ENCODE results near the gene FAM228A. TPM values are rescaled to one million over a fixed set of nuclear protein-coding genes. Genes with fewer than 3 reads are reported as not detected.

The FAM228A gene
- total and polyA plus RNA-seq, 2 of the 4 experiments (the other 2 are of a cell fraction), result not detected

DNA sequence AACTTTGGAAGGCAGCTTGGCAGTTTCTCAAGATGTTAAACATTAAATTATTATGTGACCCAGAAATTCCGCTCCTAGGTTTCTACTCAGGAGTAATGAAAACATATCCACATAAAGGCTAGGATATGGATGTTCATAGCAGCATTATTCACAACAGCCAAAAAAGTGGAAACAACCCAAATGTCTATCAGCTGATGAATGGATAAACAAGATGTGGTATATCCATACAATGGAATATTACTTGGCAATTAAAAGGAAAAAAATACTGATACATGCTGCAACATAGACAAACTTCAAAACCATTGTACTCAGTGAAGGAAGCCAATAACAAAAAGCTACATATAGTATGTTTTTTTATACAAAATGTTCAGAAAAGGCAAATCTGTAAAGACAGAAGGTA is 12.4 kb upstream of the FAM228A start:
- H3K79me1 ChIP-seq (ENCODE audit: low read depth in 1 of 2, low read length in 2 of 2), result no peaks in the 10 kb centered on the region
- no peak overlapping the region for H4K5ac ChIP-seq (ENCODE audit: low read depth, low read length)
- H3K4me2 ChIP-seq (ENCODE audit: low read depth, low read length), result no peak overlapping the region
- dilution Hi-C loops (cut with HindIII; ENCODE audit: low sequenced_read_pairs, unreplicated experiment), result no loop called here
- TF ChIP-seq MAZ (IDR thresholded peaks at IDR 0.05; ENCODE audit: borderline replicate concordance, low read depth, low read length), result no peak
- TF ChIP-seq FOS (IDR thresholded peaks at IDR 0.05; ENCODE audit: low read depth, low read length), result no peak
- TF ChIP-seq RAD21 (IDR thresholded peaks at IDR 0.05; ENCODE audit: low read length), result no peak
- TF ChIP-seq CHD1 (IDR thresholded peaks at IDR 0.05; ENCODE audit: low read depth, low read length), result no peak
- no peak overlapping the region for H3K4me3 ChIP-seq (ENCODE audit: insufficient read depth, low read depth, low read length)
- no peak overlapping the region for H3K4ac ChIP-seq (ENCODE audit: low read depth, low read length)
- ATAC-seq (ENCODE audit: low read depth) (no peak), DNase-seq (no peak)
- H3K23ac ChIP-seq (ENCODE audit: low read depth, low read length), result no peak overlapping the region
- no peak overlapping the region for H2AFZ ChIP-seq (replicated peaks; ENCODE audit: low read length, poor library complexity)
- ChIA-PET POLR2A (ENCODE audit: unreplicated experiment) (no interaction called here), CTCF (no interaction called here)
- H3K27me3 ChIP-seq (ENCODE audit: control insufficient read depth, insufficient read depth, low read length), result no peaks in the 10 kb centered on the region; the same call in 1 of the 2 replicates
- H3K9me1 ChIP-seq (ENCODE audit: insufficient read depth, low read length), result no peaks in the 10 kb centered on the region; the same call in 1 of the 2 replicates
- H2AK9ac ChIP-seq (replicated peaks; ENCODE audit: low read depth, low read length, poor library complexity), result no peak overlapping the region
- H3K56ac ChIP-seq (ENCODE audit: extremely low read depth, insufficient read depth, low read length), result no peak overlapping the region
- no peak overlapping the region for H3K9ac ChIP-seq (ENCODE audit: low read depth, low read length)
- intact Hi-C loops (cut with micrococcal nuclease), result no loop called here
- in situ Hi-C loops (cut with MboI; ENCODE audit: low sequenced_read_pairs), result no loop called here
- H3K36me3 ChIP-seq (ENCODE audit: control insufficient read depth, insufficient read depth, low read length), result no peaks in the 10 kb centered on the region
- H3K4me1 ChIP-seq (ENCODE audit: control insufficient read depth, insufficient read depth, low read length), result no peaks in the 10 kb centered on the region
- no CpG with 5 or more reads among the region's 1 CpG for WGBS, 2 experiments (ENCODE audit: extremely low coverage in 2 of 2, insufficient read length in 1 of 2)
- H2BK15ac ChIP-seq (ENCODE audit: low read depth, low read length), result no peak overlapping the region
- no peak overlapping the region for H3K14ac ChIP-seq (replicated peaks; ENCODE audit: low read depth, low read length)
- H4K20me1 ChIP-seq (ENCODE audit: insufficient read depth, low read length), result no peaks in the 10 kb centered on the region
- no peak overlapping the region for H3K27ac ChIP-seq (ENCODE audit: insufficient read depth, low read length)
- no peak overlapping the region for H2AK5ac ChIP-seq (ENCODE audit: low read depth, low read length)
- H3K9me3 ChIP-seq (ENCODE audit: control insufficient read depth, insufficient read depth, low read length), result no peaks in the 10 kb centered on the region
- no TSS peak for BruUV-seq (replicated peaks)
- no peak overlapping the region for H4K91ac ChIP-seq (ENCODE audit: insufficient read depth, low read depth, low read length)
- no peak overlapping the region for H2BK120ac ChIP-seq (ENCODE audit: low read depth, low read length)
- H3K18ac ChIP-seq (ENCODE audit: low read depth, low read length), result no peak overlapping the region
- H2BK20ac ChIP-seq (ENCODE audit: low read depth, low read length), result no peak overlapping the region
- no peak overlapping the region for H2BK5ac ChIP-seq (ENCODE audit: low read depth, low read length, poor library complexity, severe bottlenecking)
- H4K8ac ChIP-seq (ENCODE audit: low read depth in 2 of 2, low read length in 2 of 2), result no peak overlapping the region
